ENCODE results near the gene RABEP1.
A peak's percentile ranks its signal among the peaks of the same experiment; 100 is the strongest.
"Not testable (repeated sequence)": the region's sequence is repeated elsewhere in the genome, so short reads cannot be mapped to it uniquely, and the experiment has no call there.

Gene RABEP1

GRCh38 chr17:5281814-5282641 lies at the start of gene RABEP1:
TSS of gene RABEP1 (plus strand) at chr17:5282284. CDS start at chr17:5282487, 203 bp downstream.
- DNase-seq (ENCODE audit: low read depth in 2 of 2), result peak; percentile 85 to 86

GRCh38 chr17:5233492-5233891 lies 48.6 kb upstream of the RABEP1 start:
- DNase-seq (ENCODE audit: low read depth in 2 of 2), result not testable (repeated sequence)

- no peak for DNase-seq (ENCODE audit: low read depth in 2 of 2)
Observed at GRCh38 chr17:5234645-5235576, 47.2 kb upstream of the RABEP1 start, which contains the start of gene SCIMP. TSS of gene SCIMP (minus strand) at chr17:5234860. CDS start at chr17:5234755, 105 bp downstream.

- DNase-seq (ENCODE audit: low read depth in 2 of 2), result no peak
Observed at GRCh38 chr17:5236938-5237540, 45.0 kb upstream of the RABEP1 start.

DNA sequence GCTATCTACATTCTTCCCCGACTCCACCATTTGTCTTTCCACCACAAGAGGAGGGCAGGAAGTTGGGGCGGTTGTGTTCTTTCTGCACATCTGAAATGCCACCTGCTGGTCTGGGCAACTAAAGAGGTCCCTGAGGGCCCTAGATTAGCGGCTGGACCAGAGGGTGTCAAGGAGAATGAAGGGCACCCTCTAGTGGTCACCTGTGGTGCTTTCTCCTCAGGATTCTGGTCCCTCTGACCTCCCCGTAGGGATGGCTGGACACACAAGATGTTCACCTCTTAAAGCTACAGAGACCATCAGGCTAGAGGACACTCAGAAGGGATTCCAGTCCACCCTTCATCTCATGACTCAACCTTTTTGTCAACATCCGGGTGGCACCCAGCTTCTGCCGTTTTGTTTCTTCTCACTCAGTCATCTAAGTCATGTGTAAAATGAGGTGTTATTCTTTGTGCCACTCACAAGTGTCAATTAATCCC lies 44.5 kb upstream of the RABEP1 start:
- no peak for DNase-seq (ENCODE audit: low read depth in 2 of 2)

DNA sequence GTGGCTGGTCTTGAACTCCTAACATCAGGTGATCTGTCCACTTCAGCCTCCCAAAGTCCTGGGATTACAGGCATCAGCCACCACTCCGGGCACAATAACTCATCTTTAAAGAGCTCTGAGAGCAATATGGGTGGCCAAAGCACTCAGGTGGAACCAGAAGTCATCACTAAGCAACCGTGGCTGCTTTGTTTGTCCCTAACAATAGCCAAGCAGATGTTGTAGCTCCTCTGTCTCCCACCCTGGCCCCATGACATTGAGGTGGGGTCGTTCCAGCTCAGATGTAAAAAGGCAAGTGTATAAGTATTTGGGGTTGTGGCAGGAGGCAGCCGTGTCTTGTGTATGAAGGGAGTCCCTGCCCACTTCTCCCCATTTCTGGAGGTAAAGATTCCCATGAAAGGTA lies 43.8 kb upstream of the RABEP1 start:
- no peak for DNase-seq (ENCODE audit: low read depth in 2 of 2)

GRCh38 chr17:5239769-5240168 lies 42.3 kb upstream of the RABEP1 start:
- DNase-seq (ENCODE audit: low read depth in 2 of 2), result not testable (repeated sequence)

GRCh38 chr17:5241861-5242671 lies 40.0 kb upstream of the RABEP1 start:
- no peak for DNase-seq (ENCODE audit: low read depth in 2 of 2)

DNA sequence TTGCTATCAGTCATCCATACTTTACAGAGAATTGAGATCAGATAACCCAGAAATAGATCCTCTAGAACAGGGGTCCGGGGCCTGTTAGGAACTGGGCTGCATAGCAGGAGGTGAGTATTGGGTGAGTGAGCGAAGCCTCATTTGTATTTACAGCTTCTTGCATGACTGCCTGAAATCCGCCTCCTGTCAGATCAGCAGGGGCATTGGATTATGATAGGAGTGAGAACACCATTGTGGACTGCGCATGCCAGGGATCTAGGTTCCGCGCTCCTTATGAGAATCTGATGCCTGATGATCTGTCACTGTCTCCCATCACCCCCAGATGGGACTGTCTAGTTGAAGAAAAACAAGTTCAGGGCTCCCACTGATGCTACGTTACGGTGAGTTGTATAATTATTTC lies 34.5 kb upstream of the RABEP1 start:
- DNase-seq (ENCODE audit: low read depth in 2 of 2), result no peak

GRCh38 chr17:5248821-5249479 lies 33.1 kb upstream of the RABEP1 start:
- DNase-seq (ENCODE audit: low read depth in 2 of 2), result no peak

DNA sequence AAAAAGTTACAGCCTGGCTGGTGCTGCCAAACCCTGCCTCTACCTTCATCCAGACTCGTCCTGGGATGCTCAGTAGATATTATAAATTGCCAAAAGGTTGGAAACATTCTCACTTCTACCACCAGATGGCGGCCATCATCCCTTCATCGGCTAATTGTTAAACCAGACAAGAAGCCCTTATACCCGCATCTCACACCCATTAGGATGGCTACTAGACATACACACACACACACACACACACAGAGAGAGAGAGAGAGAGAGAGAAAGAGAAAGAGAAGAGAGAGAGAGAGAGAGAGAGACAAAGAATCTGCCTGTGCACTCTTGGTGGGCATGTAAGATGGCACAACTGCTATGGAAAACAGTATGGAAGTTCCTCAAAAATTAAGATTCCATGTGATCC lies 32.5 kb upstream of the RABEP1 start:
- peak; percentile 60 to 65 for DNase-seq (ENCODE audit: low read depth in 2 of 2)

GRCh38 chr17:5254414-5254813 lies 27.7 kb upstream of the RABEP1 start:
- DNase-seq (ENCODE audit: low read depth in 2 of 2), result no peak

GRCh38 chr17:5254903-5255521 lies 27.1 kb upstream of the RABEP1 start:
- DNase-seq (ENCODE audit: low read depth in 2 of 2), result no peak

DNA sequence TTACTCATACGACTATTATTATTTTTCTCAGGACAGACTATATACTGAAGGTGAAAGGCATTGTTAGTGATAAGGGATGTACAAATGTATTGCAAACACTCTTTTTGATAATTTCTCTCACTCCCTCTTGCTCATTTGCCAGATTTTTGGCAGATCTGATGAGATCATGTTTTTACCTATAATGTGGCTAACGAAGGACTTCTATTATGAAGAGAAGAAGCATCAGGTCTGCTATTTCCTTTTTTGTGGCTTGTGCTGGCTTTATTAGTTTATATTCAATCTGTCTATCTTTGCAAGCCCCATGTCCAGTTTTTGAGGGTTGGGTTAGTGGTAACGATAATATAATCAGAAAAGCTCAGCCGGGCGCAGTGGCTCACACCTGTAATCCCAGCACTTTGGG lies 25.0 kb upstream of the RABEP1 start:
- DNase-seq (ENCODE audit: low read depth in 2 of 2), result no peak

- DNase-seq (ENCODE audit: low read depth in 2 of 2), result no peak
Observed at GRCh38 chr17:5260542-5260941, 21.5 kb upstream of the RABEP1 start.

GRCh38 chr17:5262416-5262991 lies 19.6 kb upstream of the RABEP1 start:
- DNase-seq (ENCODE audit: low read depth in 2 of 2), result no peak

GRCh38 chr17:5263441-5263840 lies 18.6 kb upstream of the RABEP1 start:
- no peak for DNase-seq (ENCODE audit: low read depth in 2 of 2)

GRCh38 chr17:5264893-5265292 lies 17.2 kb upstream of the RABEP1 start:
- DNase-seq (ENCODE audit: low read depth in 2 of 2), result no peak

- DNase-seq (ENCODE audit: low read depth in 2 of 2), result no peak
Observed at GRCh38 chr17:5269241-5269960, 12.7 kb upstream of the RABEP1 start.
